Calu3 (cell line): ENCODE data around the gene FGF14. TPM values are rescaled to one million over a fixed set of nuclear protein-coding genes. Genes with fewer than 3 reads are reported as not detected.

ENCODE experiments used
- BruUV-seq: library from RNA; stranded (reverse); fragments of 400-500 nt; replicated peaks from 2 replicates; lab custom pipeline; 2021; lab: Mats Ljungman, UMichigan
- CTCF ChIA-PET: fragments of 300-600 bp; sonication (Branson Sonifier 250); formaldehyde crosslinking; loops from one replicate; lab custom pipeline; 2022; ENCODE audit warnings: antibody characterized with exemption; lab: Charles Lee
- DNase-seq: peaks from one replicate; pipeline ENCODE4 v3.0.0; 2022
- H3K27ac Mint-ChIP-seq: one replicate; pipeline ENCODE4 v1.8.0; 2022; ENCODE audit warnings: mixed read lengths; ENCODE audit not compliant: unreplicated experiment
- H3K27me3 Mint-ChIP-seq: one replicate; pipeline ENCODE4 v1.8.0; 2022; ENCODE audit warnings: mixed read lengths; ENCODE audit not compliant: unreplicated experiment
- H3K36me3 Mint-ChIP-seq: one replicate; pipeline ENCODE4 v1.8.0; 2022; ENCODE audit warnings: mild to moderate bottlenecking, moderate library complexity, mixed read lengths; ENCODE audit not compliant: insufficient read depth, unreplicated experiment
- H3K4me1 Mint-ChIP-seq: one replicate; pipeline ENCODE4 v1.8.0; 2022; ENCODE audit warnings: mild to moderate bottlenecking, low read depth, mixed read lengths; ENCODE audit not compliant: unreplicated experiment
- H3K4me3 Mint-ChIP-seq: one replicate; pipeline ENCODE4 v1.8.0; 2022; ENCODE audit warnings: mild to moderate bottlenecking, low read depth, moderate library complexity, mixed read lengths; ENCODE audit not compliant: unreplicated experiment
- H3K9me3 Mint-ChIP-seq: one replicate; pipeline ENCODE4 v1.8.0; 2022; ENCODE audit warnings: low read depth, mixed read lengths; ENCODE audit not compliant: unreplicated experiment
- intact Hi-C: fragments of 100-400 bp; cut with micrococcal nuclease; formaldehyde crosslinking; loops from one replicate; pipeline ENCODE4 v1.10.0; 2022; ENCODE audit not compliant: unreplicated experiment
- total RNA-seq: library from RNA; stranded (reverse); gene quantifications from 2 replicates; pipeline ENCODE4 v1.2.3, GENCODE V29; 2022
- TF ChIP-seq, protein P1 (sequence below): fragments of 200-600 bp; IDR thresholded peaks from one replicate; pipeline ENCODE4 v1.8.0; 2022; ENCODE audit warnings: antibody characterized with exemption; ENCODE audit not compliant: unreplicated experiment

FGF14 gene
- total RNA-seq, 1 experiment from 2014 or later: 0.21 TPM

DNA sequence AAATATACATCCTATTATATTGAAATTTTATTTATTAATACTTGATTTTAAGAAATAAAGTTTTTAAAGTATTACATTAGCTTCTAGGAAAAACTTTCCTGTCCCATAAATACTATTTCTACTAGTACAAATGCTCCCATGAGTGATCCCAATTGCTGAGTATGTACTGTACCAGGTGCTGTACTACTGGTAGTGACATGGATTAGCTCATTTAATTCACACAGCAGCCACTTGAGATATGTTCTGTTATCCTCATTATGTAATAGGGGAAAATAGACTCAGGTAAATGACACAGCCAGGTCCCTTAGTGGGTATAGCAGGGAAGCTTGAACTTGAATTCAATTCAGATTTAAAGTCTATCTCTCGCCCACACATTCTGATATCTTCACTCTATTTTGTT lies 363.1 kb downstream of the FGF14 start:
- Mint-ChIP-seq H3K27ac (no peak overlapping the region), H3K4me1 (no peaks in the 10 kb centered on the region), H3K27me3 (no peaks in the 10 kb centered on the region), H3K9me3 (no peaks in the 10 kb centered on the region), H3K36me3 (no peaks in the 10 kb centered on the region), H3K4me3 (no peak overlapping the region)
- no peak for DNase-seq
- TF ChIP-seq, protein P1, sequence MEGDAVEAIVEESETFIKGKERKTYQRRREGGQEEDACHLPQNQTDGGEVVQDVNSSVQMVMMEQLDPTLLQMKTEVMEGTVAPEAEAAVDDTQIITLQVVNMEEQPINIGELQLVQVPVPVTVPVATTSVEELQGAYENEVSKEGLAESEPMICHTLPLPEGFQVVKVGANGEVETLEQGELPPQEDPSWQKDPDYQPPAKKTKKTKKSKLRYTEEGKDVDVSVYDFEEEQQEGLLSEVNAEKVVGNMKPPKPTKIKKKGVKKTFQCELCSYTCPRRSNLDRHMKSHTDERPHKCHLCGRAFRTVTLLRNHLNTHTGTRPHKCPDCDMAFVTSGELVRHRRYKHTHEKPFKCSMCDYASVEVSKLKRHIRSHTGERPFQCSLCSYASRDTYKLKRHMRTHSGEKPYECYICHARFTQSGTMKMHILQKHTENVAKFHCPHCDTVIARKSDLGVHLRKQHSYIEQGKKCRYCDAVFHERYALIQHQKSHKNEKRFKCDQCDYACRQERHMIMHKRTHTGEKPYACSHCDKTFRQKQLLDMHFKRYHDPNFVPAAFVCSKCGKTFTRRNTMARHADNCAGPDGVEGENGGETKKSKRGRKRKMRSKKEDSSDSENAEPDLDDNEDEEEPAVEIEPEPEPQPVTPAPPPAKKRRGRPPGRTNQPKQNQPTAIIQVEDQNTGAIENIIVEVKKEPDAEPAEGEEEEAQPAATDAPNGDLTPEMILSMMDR: no peak
- intact Hi-C loops: no loop called here
- CTCF ChIA-PET: no interaction called here
- no TSS peak for BruUV-seq

DNA sequence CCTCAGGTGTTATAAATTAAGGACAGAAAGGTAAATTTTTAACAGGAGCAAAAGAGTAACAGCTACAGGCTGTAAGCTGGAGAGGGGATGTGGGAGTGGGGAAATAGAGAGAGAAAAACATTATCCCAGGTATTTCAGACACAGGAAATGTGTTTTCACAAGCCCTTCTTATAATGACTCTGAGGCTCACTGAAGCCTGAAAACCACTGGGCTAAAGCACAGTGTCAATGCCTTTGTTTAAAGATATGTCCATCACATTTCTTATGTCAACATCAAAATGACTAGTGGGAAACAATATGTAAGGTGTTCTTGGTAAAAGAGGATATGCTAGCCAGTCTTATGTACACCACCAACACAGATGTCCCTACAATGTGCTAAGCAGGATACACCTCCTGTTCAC lies 365.9 kb downstream of the FGF14 start:
- intact Hi-C loops: no loop called here
- CTCF ChIA-PET: no interaction called here
- no peaks in the 10 kb centered on the region for H3K4me1 Mint-ChIP-seq
- TF ChIP-seq, protein P1: no peak
- H3K4me3 Mint-ChIP-seq: no peak overlapping the region
- no peaks in the 10 kb centered on the region for H3K27me3 Mint-ChIP-seq
- no peaks in the 10 kb centered on the region for H3K36me3 Mint-ChIP-seq
- no TSS peak for BruUV-seq
- no peaks in the 10 kb centered on the region for H3K9me3 Mint-ChIP-seq
- DNase-seq: no peak
- no peak overlapping the region for H3K27ac Mint-ChIP-seq

DNA sequence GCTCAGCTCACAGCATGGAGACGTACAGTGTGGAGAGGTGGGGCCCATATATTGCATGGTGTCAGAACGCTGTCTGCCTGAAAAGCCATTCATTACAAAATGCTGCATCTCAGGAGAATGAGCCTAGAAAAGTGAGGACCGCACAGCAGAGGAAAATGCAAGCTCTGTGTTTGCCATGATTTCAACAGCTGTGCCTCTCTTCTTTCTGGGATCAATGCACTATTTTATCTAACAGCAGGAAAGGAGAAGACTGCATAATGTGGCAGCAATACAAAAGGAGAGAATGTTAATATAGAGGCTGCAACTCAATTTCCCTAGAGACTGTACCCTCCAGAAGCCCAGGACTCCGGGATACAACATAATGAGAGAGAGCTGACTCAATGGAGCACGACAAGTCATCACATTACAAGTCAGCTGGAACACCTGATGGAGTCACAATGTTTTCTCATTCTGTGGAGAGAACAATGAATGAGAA lies 368.0 kb downstream of the FGF14 start:
- Mint-ChIP-seq H3K4me1 (no peaks in the 10 kb centered on the region), H3K9me3 (no peaks in the 10 kb centered on the region), H3K36me3 (no peaks in the 10 kb centered on the region), H3K27ac (no peak overlapping the region), H3K4me3 (no peak overlapping the region), H3K27me3 (no peaks in the 10 kb centered on the region)
- intact Hi-C loops: no loop called here
- DNase-seq: no peak
- TF ChIP-seq, protein P1: no peak
- no TSS peak for BruUV-seq
- CTCF ChIA-PET: no interaction called here

DNA sequence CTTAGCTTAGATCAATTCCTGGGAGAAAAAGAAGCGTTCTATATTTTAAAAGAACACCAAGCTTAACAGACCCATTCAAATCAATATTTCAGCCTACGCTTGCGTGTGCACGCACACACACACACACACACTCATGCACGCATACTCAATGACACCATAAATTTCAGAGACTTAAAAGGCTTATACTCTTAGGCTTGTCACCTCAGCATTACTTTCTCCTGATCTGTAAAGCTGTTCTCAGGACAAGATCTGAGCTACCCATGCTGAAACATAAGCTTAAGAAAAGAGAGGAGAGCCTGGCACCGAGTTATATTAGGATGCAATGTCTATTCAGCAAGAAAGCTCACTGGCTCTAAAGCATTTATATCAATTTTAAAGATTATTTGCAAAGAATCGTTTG lies 368.5 kb downstream of the FGF14 start:
- intact Hi-C loops: no loop called here
- no peaks in the 10 kb centered on the region for H3K9me3 Mint-ChIP-seq
- no peak overlapping the region for H3K4me3 Mint-ChIP-seq
- BruUV-seq: no TSS peak
- H3K36me3 Mint-ChIP-seq: no peaks in the 10 kb centered on the region
- CTCF ChIA-PET: no interaction called here
- H3K4me1 Mint-ChIP-seq: no peaks in the 10 kb centered on the region
- TF ChIP-seq, protein P1: no peak
- no peaks in the 10 kb centered on the region for H3K27me3 Mint-ChIP-seq
- H3K27ac Mint-ChIP-seq: no peak overlapping the region
- no peak for DNase-seq
